ENCODE data around the gene PRKCB. TPM values are rescaled to one million over a fixed set of nuclear protein-coding genes. Genes with fewer than 3 reads are reported as not detected.

PRKCB gene
- total RNA-seq, 1 experiment from 2014 or later: not detected

DNA sequence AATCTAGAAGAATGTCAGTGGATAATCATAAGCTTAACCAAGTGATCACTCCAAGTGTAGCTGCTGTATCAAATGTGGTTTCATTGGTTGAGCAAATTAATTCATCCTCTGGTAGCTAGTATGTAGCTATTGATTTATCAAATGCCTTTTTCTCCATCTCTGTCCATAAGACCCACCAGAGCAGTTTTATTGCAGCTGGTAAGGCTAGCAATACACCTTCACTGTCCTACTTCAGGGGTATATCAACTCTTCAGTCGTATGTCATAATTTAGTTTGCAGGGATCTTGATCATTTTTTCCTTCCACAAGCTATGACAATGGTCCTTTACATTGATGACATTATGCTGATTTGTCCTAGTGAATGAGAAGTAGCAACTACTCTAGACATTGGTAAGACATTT lies 158.8 kb downstream of the PRKCB start:
- Mint-ChIP-seq H3K9me3 (ENCODE audit: unreplicated experiment) (no peaks in the 10 kb centered on the region), H3K36me3 (ENCODE audit: insufficient read depth, unreplicated experiment) (no peaks in the 10 kb centered on the region), H3K4me3 (ENCODE audit: unreplicated experiment) (no peak overlapping the region), H3K27me3 (ENCODE audit: insufficient read depth, unreplicated experiment) (no peaks in the 10 kb centered on the region), H3K4me1 (ENCODE audit: insufficient read depth, unreplicated experiment) (peaks cover 5% of the 10 kb centered on the region), H3K27ac (ENCODE audit: low read depth, unreplicated experiment) (no peak overlapping the region)
- DNase-seq (ENCODE audit: unreplicated experiment): no peak
- TF ChIP-seq, protein P1, sequence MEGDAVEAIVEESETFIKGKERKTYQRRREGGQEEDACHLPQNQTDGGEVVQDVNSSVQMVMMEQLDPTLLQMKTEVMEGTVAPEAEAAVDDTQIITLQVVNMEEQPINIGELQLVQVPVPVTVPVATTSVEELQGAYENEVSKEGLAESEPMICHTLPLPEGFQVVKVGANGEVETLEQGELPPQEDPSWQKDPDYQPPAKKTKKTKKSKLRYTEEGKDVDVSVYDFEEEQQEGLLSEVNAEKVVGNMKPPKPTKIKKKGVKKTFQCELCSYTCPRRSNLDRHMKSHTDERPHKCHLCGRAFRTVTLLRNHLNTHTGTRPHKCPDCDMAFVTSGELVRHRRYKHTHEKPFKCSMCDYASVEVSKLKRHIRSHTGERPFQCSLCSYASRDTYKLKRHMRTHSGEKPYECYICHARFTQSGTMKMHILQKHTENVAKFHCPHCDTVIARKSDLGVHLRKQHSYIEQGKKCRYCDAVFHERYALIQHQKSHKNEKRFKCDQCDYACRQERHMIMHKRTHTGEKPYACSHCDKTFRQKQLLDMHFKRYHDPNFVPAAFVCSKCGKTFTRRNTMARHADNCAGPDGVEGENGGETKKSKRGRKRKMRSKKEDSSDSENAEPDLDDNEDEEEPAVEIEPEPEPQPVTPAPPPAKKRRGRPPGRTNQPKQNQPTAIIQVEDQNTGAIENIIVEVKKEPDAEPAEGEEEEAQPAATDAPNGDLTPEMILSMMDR (IDR thresholded peaks at IDR 0.05; ENCODE audit: unreplicated experiment): no peak
- intact Hi-C loops (cut with micrococcal nuclease): no loop called here
- CTCF ChIA-PET: interaction anchor here (0.6 to 4.9 kb wide), 3 partner anchors 14 to 16 kb away, joined by 3 to 29 read pairs (median 3); no protein-coding TSS in a partner anchor
- no TSS peak for BruUV-seq (replicated peaks)
- POLR2A ChIA-PET: no interaction called here

DNA sequence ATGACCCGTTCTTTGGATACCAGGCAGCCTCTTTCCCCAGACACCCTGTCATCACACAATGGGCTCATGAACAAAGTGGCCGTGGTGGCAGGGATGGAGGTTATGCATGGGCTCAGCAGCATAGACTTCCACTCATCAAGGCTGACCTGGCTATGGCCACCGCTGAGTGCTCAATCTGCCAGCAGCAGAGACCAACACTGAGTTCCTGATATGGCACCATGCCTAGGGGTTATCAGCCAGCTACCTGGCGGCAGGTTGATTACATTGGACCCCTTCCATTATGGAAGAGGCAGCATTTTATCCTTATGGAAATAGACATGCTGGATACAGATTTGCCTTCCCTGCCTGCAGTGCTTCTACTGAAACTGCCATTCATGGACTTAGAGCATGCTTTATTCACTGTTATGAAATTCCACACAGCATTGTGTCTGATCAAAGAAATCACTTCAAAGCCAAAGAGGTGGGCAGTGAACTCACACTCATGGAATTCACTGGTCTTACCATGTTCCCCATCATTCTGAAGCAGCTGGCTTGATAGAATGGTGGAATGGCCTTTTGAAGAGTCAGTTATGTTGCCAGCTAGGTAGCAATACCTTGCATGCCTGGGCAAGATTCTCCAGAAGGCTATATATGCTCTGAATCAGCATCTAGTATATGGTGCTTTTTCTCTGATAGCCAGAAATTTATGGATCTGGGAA lies 160.6 kb downstream of the PRKCB start:
- H3K36me3 Mint-ChIP-seq (ENCODE audit: insufficient read depth, unreplicated experiment): no peaks in the 10 kb centered on the region
- no peaks in the 10 kb centered on the region for H3K9me3 Mint-ChIP-seq (ENCODE audit: unreplicated experiment)
- no peak overlapping the region for H3K4me3 Mint-ChIP-seq (ENCODE audit: unreplicated experiment)
- DNase-seq (ENCODE audit: unreplicated experiment): no peak
- ChIA-PET CTCF (interaction anchor here (4.9 kb wide), 1 partner anchor 13 kb away, joined by 29 read pairs; no protein-coding TSS in a partner anchor), POLR2A (interaction anchor here (0.8 kb wide), 1 partner anchor 193 kb away, joined by 3 read pairs; no protein-coding TSS in a partner anchor)
- no TSS peak for BruUV-seq (replicated peaks)
- peak overlapping the region; percentile 9 for H3K27ac Mint-ChIP-seq (ENCODE audit: low read depth, unreplicated experiment)
- no peaks in the 10 kb centered on the region for H3K27me3 Mint-ChIP-seq (ENCODE audit: insufficient read depth, unreplicated experiment)
- no peaks in the 10 kb centered on the region for H3K4me1 Mint-ChIP-seq (ENCODE audit: insufficient read depth, unreplicated experiment)
- TF ChIP-seq, protein P1 (IDR thresholded peaks at IDR 0.05; ENCODE audit: unreplicated experiment): no peak
- intact Hi-C loops (cut with micrococcal nuclease): no loop called here

GRCh38 chr16:23998771-23999170 lies 163.0 kb downstream of the PRKCB start:
- ChIA-PET CTCF (interaction anchor here (0.6 to 4.7 kb wide), 4 partner anchors 12 to 181 kb away, joined by 3 to 32 read pairs (median 3); no protein-coding TSS in a partner anchor), POLR2A (no interaction called here)
- DNase-seq (ENCODE audit: unreplicated experiment): no peak
- Mint-ChIP-seq H3K4me1 (ENCODE audit: insufficient read depth, unreplicated experiment) (no peaks in the 10 kb centered on the region), H3K27ac (ENCODE audit: low read depth, unreplicated experiment) (no peak overlapping the region), H3K36me3 (ENCODE audit: insufficient read depth, unreplicated experiment) (no peaks in the 10 kb centered on the region), H3K9me3 (ENCODE audit: unreplicated experiment) (no peaks in the 10 kb centered on the region), H3K4me3 (ENCODE audit: unreplicated experiment) (no peak overlapping the region), H3K27me3 (ENCODE audit: insufficient read depth, unreplicated experiment) (peaks cover 19% of the 10 kb centered on the region)
- intact Hi-C loops (cut with micrococcal nuclease): no loop called here
- TF ChIP-seq, protein P1 (IDR thresholded peaks at IDR 0.05; ENCODE audit: unreplicated experiment): no peak
- BruUV-seq (replicated peaks): no TSS peak

- no TSS peak for BruUV-seq (replicated peaks)
- no peak overlapping the region for H3K4me3 Mint-ChIP-seq (ENCODE audit: unreplicated experiment)
- TF ChIP-seq, protein P1 (IDR thresholded peaks at IDR 0.05; ENCODE audit: unreplicated experiment): no peak
- no peaks in the 10 kb centered on the region for H3K9me3 Mint-ChIP-seq (ENCODE audit: unreplicated experiment)
- DNase-seq (ENCODE audit: unreplicated experiment): no peak
- H3K36me3 Mint-ChIP-seq (ENCODE audit: insufficient read depth, unreplicated experiment): no peaks in the 10 kb centered on the region
- intact Hi-C loops (cut with micrococcal nuclease): no loop called here
- peaks cover 28% of the 10 kb centered on the region for H3K27me3 Mint-ChIP-seq (ENCODE audit: insufficient read depth, unreplicated experiment)
- no peaks in the 10 kb centered on the region for H3K4me1 Mint-ChIP-seq (ENCODE audit: insufficient read depth, unreplicated experiment)
- no peak overlapping the region for H3K27ac Mint-ChIP-seq (ENCODE audit: low read depth, unreplicated experiment)
- ChIA-PET CTCF (interaction anchor here (0.6 to 4.7 kb wide), 3 partner anchors 11 to 199 kb away, joined by 3 to 32 read pairs (median 4); no protein-coding TSS in a partner anchor), POLR2A (no interaction called here)
Observed at GRCh38 chr16:23999663-24000062, 163.9 kb downstream of the PRKCB start.
